ENCODE results near the gene KCNJ10. TPM values are rescaled to one million over a fixed set of nuclear protein-coding genes. Genes with fewer than 3 reads are reported as not detected.

The KCNJ10 gene
- polyA plus RNA-seq (2012; ENCODE audit: insufficient read length, low read depth): 0.38 TPM

DNA sequence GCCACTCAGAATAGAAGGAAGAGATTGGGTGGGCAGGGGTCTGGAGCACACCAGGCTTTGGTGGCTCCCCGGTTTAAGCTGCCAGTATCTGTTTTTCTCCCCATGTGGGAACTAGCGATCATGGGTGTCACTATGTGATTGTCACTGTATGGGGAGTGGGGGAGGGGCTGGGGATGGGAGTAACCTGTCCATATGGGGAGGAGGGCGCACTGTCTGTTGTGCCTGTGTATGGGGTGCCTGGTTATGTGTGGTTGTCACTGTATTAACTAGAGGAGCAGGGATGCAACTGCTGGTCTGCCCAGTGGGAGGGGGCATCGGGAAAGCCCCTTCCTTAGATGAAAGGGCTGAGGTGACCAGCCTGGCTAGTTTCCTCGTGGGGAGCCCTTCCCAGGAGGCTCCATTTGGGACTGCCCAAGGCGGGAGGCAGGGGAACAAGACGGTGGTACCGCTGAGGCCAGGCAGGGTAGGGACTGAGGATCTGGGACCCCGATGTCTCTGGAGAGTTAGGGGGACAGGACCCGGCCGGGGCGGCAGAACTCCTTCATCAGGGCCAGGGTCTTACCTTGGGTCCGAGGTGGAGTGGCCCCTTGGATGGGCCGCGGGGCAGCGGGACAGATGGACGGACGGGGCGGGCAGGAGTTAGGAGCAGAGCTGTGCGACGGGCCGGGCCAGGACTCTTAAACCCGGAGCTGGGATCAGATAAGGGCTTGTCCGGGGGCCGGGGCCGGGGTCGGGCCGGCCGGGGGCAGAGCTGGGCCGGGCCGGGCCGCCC lies at the start of gene KCNJ10:
Gene KCNJ10 (minus strand): TSS at position 701 of the 772 bp plus-strand sequence. CDS start 27,628 bp downstream, outside the sequence.
- no peak for TF ChIP-seq TAF1 (IDR thresholded peaks at IDR 0.05; ENCODE audit: borderline replicate concordance, insufficient read depth, low read length)
- TF ChIP-seq POLR2AphosphoS5 (IDR thresholded peaks at IDR 0.05; ENCODE audit: low read depth, low read length): no peak
- no peak for TF ChIP-seq REST (IDR thresholded peaks at IDR 0.05; ENCODE audit: insufficient read depth in 1 of 2, low read depth in 2 of 2, low read length in 2 of 2)
- TF ChIP-seq SIN3A (IDR thresholded peaks at IDR 0.05; ENCODE audit: borderline replicate concordance, insufficient read depth, low read length): no peak
- no peak for TF ChIP-seq FOXP2 (optimal IDR thresholded peaks at IDR 0.05; ENCODE audit: borderline replicate concordance, extremely low read depth, extremely low read length, insufficient read depth)

GRCh38 chr1:160118928-160119327 lies 49.0 kb upstream of the KCNJ10 start:
- TF ChIP-seq FOXP2 (optimal IDR thresholded peaks at IDR 0.05; ENCODE audit: borderline replicate concordance, extremely low read depth, extremely low read length, insufficient read depth) (no peak), SIN3A (IDR thresholded peaks at IDR 0.05; ENCODE audit: borderline replicate concordance, insufficient read depth, low read length) (no peak), REST (IDR thresholded peaks at IDR 0.05; ENCODE audit: insufficient read depth in 1 of 2, low read depth in 2 of 2, low read length in 2 of 2) (no peak), POLR2AphosphoS5 (IDR thresholded peaks at IDR 0.05; ENCODE audit: low read depth, low read length) (no peak), TAF1 (IDR thresholded peaks at IDR 0.05; ENCODE audit: borderline replicate concordance, insufficient read depth, low read length) (no peak)

DNA sequence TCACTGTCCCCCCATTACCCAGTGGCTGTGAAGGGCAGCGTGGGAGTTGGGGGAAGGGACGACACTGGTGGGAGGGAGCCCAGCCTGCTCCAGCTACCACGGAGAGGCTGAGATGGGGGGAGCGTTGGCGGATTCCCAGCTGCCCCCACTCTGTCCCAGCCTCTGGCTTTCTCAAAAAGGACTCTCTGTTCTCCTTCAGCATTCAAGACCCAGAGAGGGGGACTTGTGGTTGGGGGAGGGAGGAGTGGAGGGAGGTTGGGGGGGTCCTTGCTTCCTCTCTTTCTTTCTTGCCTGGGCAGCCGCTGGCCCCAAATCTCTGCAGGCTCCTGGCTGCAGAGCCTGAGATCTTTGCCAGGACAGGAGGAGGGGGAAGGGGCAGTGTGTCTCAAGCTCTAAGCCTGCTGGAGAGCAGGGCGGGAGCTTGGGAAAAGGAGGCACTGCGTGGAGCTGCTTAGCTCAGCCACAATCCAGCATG lies 47.8 kb upstream of the KCNJ10 start:
- TF ChIP-seq REST (IDR thresholded peaks at IDR 0.05; ENCODE audit: insufficient read depth in 1 of 2, low read depth in 2 of 2, low read length in 2 of 2) (no peak), POLR2AphosphoS5 (IDR thresholded peaks at IDR 0.05; ENCODE audit: low read depth, low read length) (no peak), FOXP2 (optimal IDR thresholded peaks at IDR 0.05; ENCODE audit: borderline replicate concordance, extremely low read depth, extremely low read length, insufficient read depth) (no peak), SIN3A (IDR thresholded peaks at IDR 0.05; ENCODE audit: borderline replicate concordance, insufficient read depth, low read length) (no peak), TAF1 (IDR thresholded peaks at IDR 0.05; ENCODE audit: borderline replicate concordance, insufficient read depth, low read length) (no peak)

DNA sequence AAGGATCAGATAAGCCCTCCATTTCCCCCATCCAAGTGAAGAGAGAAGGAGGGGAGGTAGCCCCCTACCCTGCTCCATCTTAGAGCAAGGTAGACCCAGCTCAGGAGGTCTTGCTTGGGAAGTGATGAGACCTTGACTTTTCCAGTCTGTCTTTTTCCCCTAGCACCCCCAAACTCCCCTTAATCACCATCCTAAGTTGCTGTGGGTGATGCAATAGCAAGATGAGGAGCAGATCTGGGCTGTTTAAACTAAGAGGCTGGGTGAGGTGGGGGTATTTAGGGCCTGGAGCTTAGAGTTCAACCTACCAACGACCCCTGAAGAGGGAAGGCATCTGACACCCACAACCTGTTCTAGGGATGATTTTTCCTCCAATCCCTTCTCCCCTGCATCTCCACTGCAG lies 47.3 kb upstream of the KCNJ10 start:
- TF ChIP-seq TAF1 (IDR thresholded peaks at IDR 0.05; ENCODE audit: borderline replicate concordance, insufficient read depth, low read length): no peak
- TF ChIP-seq FOXP2 (optimal IDR thresholded peaks at IDR 0.05; ENCODE audit: borderline replicate concordance, extremely low read depth, extremely low read length, insufficient read depth): no peak
- no peak for TF ChIP-seq REST (IDR thresholded peaks at IDR 0.05; ENCODE audit: insufficient read depth in 1 of 2, low read depth in 2 of 2, low read length in 2 of 2)
- TF ChIP-seq POLR2AphosphoS5 (IDR thresholded peaks at IDR 0.05; ENCODE audit: low read depth, low read length): no peak
- no peak for TF ChIP-seq SIN3A (IDR thresholded peaks at IDR 0.05; ENCODE audit: borderline replicate concordance, insufficient read depth, low read length)

Measured in PFSK-1 (cell line).